ENCODE measurements around the gene DISC1. TPM values are rescaled to one million over a fixed set of nuclear protein-coding genes. Genes with fewer than 3 reads are reported as not detected.

DISC1 gene
- total RNA-seq, 1 experiment from 2014 or later, result 13.5 TPM

- ChIA-PET POLR2A (no interaction called here), CTCF (no interaction called here)
- TF ChIP-seq CTCF (IDR thresholded peaks at IDR 0.05; ENCODE audit: insufficient read depth in 1 of 2, low read depth in 1 of 2, low read length in 1 of 2, severe bottlenecking in 1 of 2, unreplicated experiment in 1 of 2), result no peak
- Histone ChIP-seq H3K9me3 (peaks cover 2% of the 10 kb centered on the region; the same call in 1 of the 2 replicates), H3K27me3 (replicated peaks; ENCODE audit: control insufficient read depth, insufficient read depth, low read length) (no peaks in the 10 kb centered on the region), H3K4me1 (no peaks in the 10 kb centered on the region), H3K4me3 (ENCODE audit: low read depth, low read length) (no peak overlapping the region), H3K36me3 (ENCODE audit: control insufficient read depth, insufficient read depth, low read length) (no peaks in the 10 kb centered on the region)
- no peak overlapping the region for H3K27ac Mint-ChIP-seq (ENCODE audit: unreplicated experiment)
- BruUV-seq (replicated peaks), result no TSS peak
- H3K4me3 Mint-ChIP-seq (ENCODE audit: unreplicated experiment), result no peak overlapping the region
- intact Hi-C loops (cut with micrococcal nuclease; ENCODE audit: unreplicated experiment), result no loop called here
- no peak for DNase-seq
- H3K27me3 Mint-ChIP-seq (ENCODE audit: insufficient read depth, unreplicated experiment), result no peaks in the 10 kb centered on the region
- peaks cover 7% of the 10 kb centered on the region for H3K36me3 Mint-ChIP-seq (ENCODE audit: insufficient read depth, unreplicated experiment)
- no peaks in the 10 kb centered on the region for H3K4me1 Mint-ChIP-seq (ENCODE audit: low read depth, unreplicated experiment)
- peaks cover 8% of the 10 kb centered on the region for H3K9me3 Mint-ChIP-seq (ENCODE audit: unreplicated experiment)
These were observed 244.9 kb downstream of the DISC1 start for GRCh38 chr1:231871471-231871870.

GRCh38 chr1:231871878-231872277 is 245.3 kb downstream of the DISC1 start:
- no TSS peak for BruUV-seq (replicated peaks)
- no peaks in the 10 kb centered on the region for H3K27me3 ChIP-seq (replicated peaks; ENCODE audit: control insufficient read depth, insufficient read depth, low read length)
- Mint-ChIP-seq H3K4me3 (ENCODE audit: unreplicated experiment) (no peak overlapping the region), H3K27me3 (ENCODE audit: insufficient read depth, unreplicated experiment) (no peaks in the 10 kb centered on the region), H3K9me3 (ENCODE audit: unreplicated experiment) (peaks cover 10% of the 10 kb centered on the region), H3K4me1 (ENCODE audit: low read depth, unreplicated experiment) (no peaks in the 10 kb centered on the region), H3K36me3 (ENCODE audit: insufficient read depth, unreplicated experiment) (peaks cover 7% of the 10 kb centered on the region), H3K27ac (ENCODE audit: unreplicated experiment) (no peak overlapping the region)
- H3K36me3 ChIP-seq (ENCODE audit: control insufficient read depth, insufficient read depth, low read length), result no peaks in the 10 kb centered on the region
- H3K9me3 ChIP-seq, result peaks cover 2% of the 10 kb centered on the region; the same call in 1 of the 2 replicates
- CTCF ChIA-PET, result no interaction called here
- intact Hi-C loops (cut with micrococcal nuclease; ENCODE audit: unreplicated experiment), result no loop called here
- DNase-seq, result no peak
- no peaks in the 10 kb centered on the region for H3K4me1 ChIP-seq
- no peak overlapping the region for H3K4me3 ChIP-seq (ENCODE audit: low read depth, low read length)
- no peak for TF ChIP-seq CTCF (IDR thresholded peaks at IDR 0.05; ENCODE audit: insufficient read depth in 1 of 2, low read depth in 1 of 2, low read length in 1 of 2, severe bottlenecking in 1 of 2, unreplicated experiment in 1 of 2)
- POLR2A ChIA-PET, result no interaction called here

- intact Hi-C loops (cut with micrococcal nuclease; ENCODE audit: unreplicated experiment), result no loop called here
- Mint-ChIP-seq H3K4me3 (ENCODE audit: unreplicated experiment) (no peak overlapping the region), H3K27me3 (ENCODE audit: insufficient read depth, unreplicated experiment) (no peaks in the 10 kb centered on the region), H3K4me1 (ENCODE audit: low read depth, unreplicated experiment) (no peaks in the 10 kb centered on the region), H3K36me3 (ENCODE audit: insufficient read depth, unreplicated experiment) (peaks cover 7% of the 10 kb centered on the region), H3K27ac (ENCODE audit: unreplicated experiment) (no peak overlapping the region), H3K9me3 (ENCODE audit: unreplicated experiment) (peaks cover 10% of the 10 kb centered on the region)
- TF ChIP-seq CTCF (IDR thresholded peaks at IDR 0.05; ENCODE audit: insufficient read depth in 1 of 2, low read depth in 1 of 2, low read length in 1 of 2, severe bottlenecking in 1 of 2, unreplicated experiment in 1 of 2), result no peak
- no peaks in the 10 kb centered on the region for H3K4me1 ChIP-seq
- no peak for DNase-seq
- BruUV-seq (replicated peaks), result no TSS peak
- ChIA-PET POLR2A (no interaction called here), CTCF (no interaction called here)
- no peaks in the 10 kb centered on the region for H3K27me3 ChIP-seq (replicated peaks; ENCODE audit: control insufficient read depth, insufficient read depth, low read length)
- no peak overlapping the region for H3K4me3 ChIP-seq (ENCODE audit: low read depth, low read length)
- peaks cover 2% of the 10 kb centered on the region; the same call in 1 of the 2 replicates for H3K9me3 ChIP-seq
- no peaks in the 10 kb centered on the region for H3K36me3 ChIP-seq (ENCODE audit: control insufficient read depth, insufficient read depth, low read length)
These were observed 245.9 kb downstream of the DISC1 start for GRCh38 chr1:231872461-231872910.

Data from Caco-2 (cell line).